ENCODE data around the gene RBM23.

GRCh38 chr14:22925513-22925912, 6.6 kb upstream of the RBM23 start:
- TF ChIP-seq ZNF274 (IDR thresholded peaks at IDR 0.05; ENCODE audit: low read depth, low read length) (no peak), YY1 (IDR thresholded peaks at IDR 0.05; ENCODE audit: insufficient read depth, insufficient read length) (no peak)

Measured in NT2/D1 (cell line).